NT2/D1 (cell line): ENCODE data around the gene TPRG1L.

Experiments
- DNase-seq: peaks from one replicate; pipeline ENCODE4 v3.0.0-alpha.2; 2011; ENCODE audit warnings: low read depth, low spot score
- H3K27me3 ChIP-seq: 2 replicates; pipeline ENCODE4 v1.6.0; 2011; ENCODE audit warnings: mild to moderate bottlenecking; ENCODE audit not compliant: insufficient read length, insufficient read depth
- H3K36me3 ChIP-seq: 2 replicates; pipeline ENCODE4 v1.6.1; 2011; ENCODE audit warnings: mild to moderate bottlenecking, low read length, mixed read lengths; ENCODE audit not compliant: insufficient read depth, insufficient read length
- H3K4me1 ChIP-seq: 2 replicates; pipeline ENCODE4 v1.5.1; 2011; ENCODE audit not compliant: insufficient read depth, insufficient read length
- H3K4me3 ChIP-seq: 2 replicates; pipeline ENCODE4 v1.5.1; 2011; ENCODE audit warnings: low read depth; ENCODE audit not compliant: insufficient read length
- H3K9ac ChIP-seq: 2 replicates; pipeline ENCODE4 v1.6.0; 2011; ENCODE audit warnings: low read depth; ENCODE audit not compliant: insufficient read length
- H3K9me3 ChIP-seq: 2 replicates; pipeline ENCODE4 v1.5.1; 2011; ENCODE audit warnings: mild to moderate bottlenecking, low read length; ENCODE audit not compliant: insufficient read depth
- SUZ12 ChIP-seq: IDR thresholded peaks from 2 replicates; pipeline ENCODE4 v1.6.1; 2011; ENCODE audit not compliant: insufficient read length, insufficient read depth; ENCODE audit errors: extremely low read depth
- YY1 ChIP-seq: IDR thresholded peaks from 2 replicates; pipeline ENCODE4 v1.6.1; 2011; ENCODE audit not compliant: insufficient read length, insufficient read depth
- ZNF274 ChIP-seq: IDR thresholded peaks from 2 replicates; pipeline ENCODE4 v1.6.1; 2011; ENCODE audit warnings: mild to moderate bottlenecking, low read depth, low read length

TPRG1L gene

GRCh38 chr1:3644273-3644672 is 19.5 kb downstream of the TPRG1L start:
- TF ChIP-seq SUZ12 (no peak), ZNF274 (no peak), YY1 (no peak)
- Histone ChIP-seq H3K36me3 (peaks cover 34% of the 10 kb centered on the region), H3K9me3 (no peaks in the 10 kb centered on the region), H3K4me1 (peaks cover 1% of the 10 kb centered on the region), H3K9ac (no peak overlapping the region), H3K27me3 (peaks cover 4% of the 10 kb centered on the region), H3K4me3 (no peak overlapping the region)
- no peak for DNase-seq

GRCh38 chr1:3645247-3645646 is 20.4 kb downstream of the TPRG1L start:
- H3K36me3 ChIP-seq = peaks cover 27% of the 10 kb centered on the region

GRCh38 chr1:3645666-3646355 is 21.0 kb downstream of the TPRG1L start:
- DNase-seq = no peak
- TF ChIP-seq ZNF274 (no peak), YY1 (no peak), SUZ12 (no peak)
- Histone ChIP-seq H3K4me3 (no peak overlapping the region), H3K9ac (no peak overlapping the region), H3K27me3 (peaks cover 16% of the 10 kb centered on the region), H3K4me1 (peaks cover 4% of the 10 kb centered on the region), H3K36me3 (peaks cover 27% of the 10 kb centered on the region), H3K9me3 (no peaks in the 10 kb centered on the region)

More at GRCh38 chr1:3645247-3645646, 20.4 kb downstream of the TPRG1L start:
- TF ChIP-seq ZNF274 (no peak), SUZ12 (no peak), YY1 (no peak)
- H3K4me3 ChIP-seq = no peak overlapping the region
- peaks cover 10% of the 10 kb centered on the region for H3K27me3 ChIP-seq
- H3K9ac ChIP-seq = no peak overlapping the region
- H3K4me1 ChIP-seq = peaks cover 2% of the 10 kb centered on the region
- DNase-seq = no peak
- no peaks in the 10 kb centered on the region for H3K9me3 ChIP-seq

- TF ChIP-seq YY1 = no peak
- TF ChIP-seq ZNF274 = no peak
- no peak for TF ChIP-seq SUZ12
Observed at GRCh38 chr1:3646596-3646995, 21.8 kb downstream of the TPRG1L start.

GRCh38 chr1:3649342-3650247 is 24.8 kb downstream of the TPRG1L start, which contains the start of gene WRAP73:
TSS of gene WRAP73 (minus strand) at chr1:3650103. CDS start at chr1:3649999, 104 bp downstream.
- Histone ChIP-seq H3K9me3 (no peaks in the 10 kb centered on the region), H3K36me3 (peaks cover 20% of the 10 kb centered on the region), H3K9ac (peak within 1 kb of the TSS; percentile 61), H3K4me3 (peak within 1 kb of the TSS; percentile 76), H3K4me1 (peaks cover 4% of the 10 kb centered on the region), H3K27me3 (peaks cover 52% of the 10 kb centered on the region)
- TF ChIP-seq SUZ12 (no peak), YY1 (peak; percentile 13)
- peak; percentile 79 for DNase-seq

More at GRCh38 chr1:3646596-3646995, 21.8 kb downstream of the TPRG1L start:
- no peaks in the 10 kb centered on the region for H3K9me3 ChIP-seq
- H3K36me3 ChIP-seq = peaks cover 24% of the 10 kb centered on the region
- no peak overlapping the region for H3K9ac ChIP-seq
- peaks cover 24% of the 10 kb centered on the region for H3K27me3 ChIP-seq
- no peak for DNase-seq
- H3K4me1 ChIP-seq = peaks cover 4% of the 10 kb centered on the region
- no peak overlapping the region for H3K4me3 ChIP-seq

GRCh38 chr1:3650248-3651025 is 25.6 kb downstream of the TPRG1L start:
- Histone ChIP-seq H3K9ac (peak overlapping the region; percentile 17), H3K4me1 (peaks cover 4% of the 10 kb centered on the region), H3K4me3 (peak overlapping the region; percentile 37), H3K36me3 (peaks cover 18% of the 10 kb centered on the region), H3K9me3 (no peaks in the 10 kb centered on the region), H3K27me3 (peaks cover 61% of the 10 kb centered on the region)
- TF ChIP-seq ZNF274 = no peak
- peak; percentile 85 for TF ChIP-seq SUZ12
- no peak for DNase-seq
